Esophagus muscularis mucosa (tissue), 3 donors: Measurements from ENCODE around the gene PTMA.

Source experiments
- CTCF ChIP-seq, 3 experiments: fragments of 200-600 bp in 2 of 3; fragments of 450-650 bp in 1 of 3; sonication (generic) in 2 of 3; IDR thresholded peaks; one replicate each; pipeline ENCODE4 v1.5.1; 2017 to 2019; ENCODE audit warnings: antibody characterized with exemption in 3 of 3, mild to moderate bottlenecking in 2 of 3, moderate library complexity in 1 of 3
- POLR2A ChIP-seq: fragments of 450-650 bp; IDR thresholded peaks from one replicate; pipeline ENCODE4 v1.6.1; 2017; ENCODE audit warnings: antibody characterized with exemption, moderate library complexity, mild to moderate bottlenecking, low read depth

- TF ChIP-seq POLR2A (no peak), CTCF (IDR thresholded peaks at IDR 0.05) (no peak)
These were observed 12.3 kb upstream of the PTMA start for GRCh38 chr2:231696004-231696367.
